Measurements from ENCODE around the gene TPCN1. TPM values are rescaled to one million over a fixed set of nuclear protein-coding genes. Genes with fewer than 3 reads are reported as not detected.

TPCN1 gene
- total and polyA plus RNA-seq, 2 of the 8 experiments (the other 6 are each of a cell fraction or from before 2014, with no cell fraction given) = 14.9 to 21.4 TPM

DNA sequence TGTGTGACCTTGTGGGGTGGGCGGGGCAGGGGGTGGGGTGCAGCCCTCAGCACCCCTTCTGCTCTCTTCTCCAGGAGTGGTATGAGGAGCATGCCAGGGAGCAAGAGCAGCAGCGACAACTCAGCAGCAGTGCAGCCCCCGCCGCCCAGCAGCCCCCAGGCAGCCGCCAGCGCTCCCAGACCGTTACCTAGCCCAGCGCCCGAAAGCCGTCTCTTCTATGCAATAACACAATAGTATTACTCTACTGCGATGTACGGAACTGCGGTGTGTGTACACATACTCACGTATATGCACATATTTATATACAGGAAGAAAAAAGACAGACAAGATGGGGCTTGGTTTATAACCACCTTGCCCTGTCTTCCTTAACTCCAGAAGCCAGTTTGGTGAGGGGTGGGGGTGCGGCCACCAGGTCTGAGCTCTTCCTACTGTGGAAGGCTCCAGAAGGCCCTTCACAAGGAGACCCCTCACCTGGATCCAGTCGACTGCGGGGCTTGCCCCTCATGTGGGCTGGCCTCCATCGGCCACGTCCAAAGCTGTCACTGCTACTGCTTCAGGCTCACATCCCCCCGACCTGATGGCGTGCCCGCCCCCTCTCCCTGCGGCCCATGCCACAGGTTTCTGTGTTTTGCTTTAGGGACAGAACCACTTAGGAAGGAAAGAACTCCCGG lies 74.8 kb downstream of the TPCN1 start:
- DNase-seq (ENCODE audit: low read depth in 1 of 2, low spot score in 2 of 2) = no peak
- Histone ChIP-seq H4K20me1 (replicated peaks in 1 of 2; ENCODE audit: control insufficient read depth in 1 of 2, insufficient read depth in 2 of 2, low read length in 2 of 2) (peaks cover 0 to 2% of the 10 kb centered on the region in 2 experiments), H3K79me2 (ENCODE audit: control insufficient read depth in 1 of 2, insufficient read depth in 2 of 2, low read length in 2 of 2) (no peaks in the 10 kb centered on the region), H2BK120ac (replicated peaks; ENCODE audit: low read depth, low read length) (no peak overlapping the region), H3K14ac (ENCODE audit: insufficient read length) (no peak overlapping the region), H3K18ac (ENCODE audit: extremely low read depth, low read length) (no peak overlapping the region), H4K5ac (ENCODE audit: insufficient read length, low read depth, low read length) (no peak overlapping the region), H2BK12ac (ENCODE audit: low read depth, low read length) (no peak overlapping the region), H3K4ac (replicated peaks; ENCODE audit: insufficient read length, low read depth, low read length) (no peak overlapping the region), H3K23ac (ENCODE audit: insufficient read length) (no peak overlapping the region), H2AFZ (ENCODE audit: low read length) (no peak overlapping the region), H2BK20ac (ENCODE audit: low read length) (no peak overlapping the region), H3K9ac (replicated peaks in 1 of 4; ENCODE audit: extremely low read depth in 1 of 4, low read depth in 3 of 4, low read length in 3 of 4) (no peak overlapping the region), H4K8ac (ENCODE audit: extremely low read depth, insufficient read depth, low read length) (no peak overlapping the region), H4K91ac (replicated peaks; ENCODE audit: insufficient read length, low read length) (no peak overlapping the region), H3K4me3 (ENCODE audit: extremely low read depth in 1 of 4, insufficient read depth in 2 of 4, low read depth in 3 of 4, low read length in 4 of 4) (no peak overlapping the region), H3K56ac (replicated peaks; ENCODE audit: insufficient read length, low read depth, low read length) (no peak overlapping the region), H3K27ac (ENCODE audit: low read depth, low read length) (no peak overlapping the region), H2AK5ac (ENCODE audit: low read depth, low read length) (no peak overlapping the region), H3K23me2 (ENCODE audit: low read depth, low read length) (no peaks in the 10 kb centered on the region), H3K9me3 (ENCODE audit: insufficient read depth in 2 of 2, low read depth in 1 of 2, low read length in 1 of 2) (no peaks in the 10 kb centered on the region), H3K36me3 (ENCODE audit: control insufficient read depth in 2 of 4, insufficient read depth in 4 of 4, low read length in 3 of 4) (peaks cover 0 to 3% (median 0%) of the 10 kb centered on the region in 4 experiments; a peak in 2 of 8 replicates), H3K4me1 (replicated peaks in 1 of 4; ENCODE audit: control insufficient read depth in 3 of 4, insufficient read depth in 4 of 4, low read length in 3 of 4) (peaks cover 0 to 9% (median 8%) of the 10 kb centered on the region in 4 experiments; a peak in 5 of 7 replicates), H3K27me3 (replicated peaks in 1 of 4; ENCODE audit: control insufficient read depth in 3 of 4, extremely low read depth in 1 of 4, insufficient read depth in 3 of 4, low read length in 3 of 4) (no peaks in the 10 kb centered on the region), H2BK5ac (ENCODE audit: low read depth, low read length) (no peak overlapping the region), H3K79me1 (ENCODE audit: low read depth, low read length) (no peaks in the 10 kb centered on the region), H3K4me2 (ENCODE audit: insufficient read depth in 1 of 2, low read depth in 2 of 2, low read length in 2 of 2) (no peak overlapping the region), H2BK15ac (ENCODE audit: low read length) (no peak overlapping the region)
- FAIRE-seq = no peak
- ChIA-PET POLR2A (ENCODE audit: partially characterized antibody) (interaction anchor here (1.0 to 4.2 kb wide), 3 partner anchors 7 to 62 kb away, joined by 3 to 20 read pairs (median 3); no protein-coding TSS in a partner anchor), CTCF (ENCODE audit: partially characterized antibody) (no interaction called here)
- WGBS, 2 experiments (ENCODE audit: extremely low coverage in 1 of 2, insufficient coverage in 1 of 2, insufficient read length in 1 of 2, insufficient replicate concordance in 2 of 2, low coverage in 1 of 2, low lambda C conversion rate in 2 of 2, missing lambda C conversion rate in 1 of 2) = 92% methylated on average over 20 of the region's 24 CpGs; no CpG with 5 or more reads in 1 of the 2 experiments
- TF ChIP-seq BACH1 (IDR thresholded peaks at IDR 0.05; ENCODE audit: low read length) (no peak), CHD2 (IDR thresholded peaks at IDR 0.05; ENCODE audit: low read length) (no peak), SIRT6 (IDR thresholded peaks at IDR 0.05; ENCODE audit: low read length) (no peak), KDM4A (IDR thresholded peaks at IDR 0.05; ENCODE audit: low read depth, low read length, severe bottlenecking) (no peak), KDM1A (IDR thresholded peaks at IDR 0.05; ENCODE audit: borderline replicate concordance, low read length) (no peak)

Data from H1 (cell line).